ENCODE data around the gene PREX1. TPM values are rescaled to one million over a fixed set of nuclear protein-coding genes. Genes with fewer than 3 reads are reported as not detected.

The PREX1 gene
- total and polyA plus RNA-seq, 10 donors = 36.7 to 279 (median 157) TPM

- no peak overlapping the region for H3K27ac ChIP-seq
- no peaks in the 10 kb centered on the region for H3K27me3 ChIP-seq (replicated peaks in 1 of 7)
- H3K9me3 ChIP-seq = no peaks in the 10 kb centered on the region
- intact Hi-C loops (cut with DNase I; ENCODE audit: low total_unique reads) = no loop called here
- no peak overlapping the region for H3K4me3 ChIP-seq
- no peaks in the 10 kb centered on the region for H3K36me3 ChIP-seq
- WGBS, 5 donors = 71 to 85% (median 80%) methylated on average over 5 of the region's 5 CpGs
- TF ChIP-seq CTCF (IDR thresholded peaks at IDR 0.05 in 8 of 11, conservative IDR thresholded peaks at IDR 0.05 in 3 of 11) (no peak), POLR2AphosphoS5 (IDR thresholded peaks at IDR 0.05) (no peak), POLR2A (IDR thresholded peaks at IDR 0.05) (no peak)
- DNase-seq = no peak
- H3K4me1 ChIP-seq = peaks cover 0 to 67% (median 31%) of the 10 kb centered on the region in 6 donors
These were observed 36.5 kb upstream of the PREX1 start for GRCh38 chr20:48864254-48864653.

- TF ChIP-seq POLR2AphosphoS5 (IDR thresholded peaks at IDR 0.05) = no peak
- 50 to 73% (median 59%) methylated on average over 1 of the region's 1 CpG for WGBS, 5 donors
- no peak overlapping the region for H3K27ac ChIP-seq
- H3K9me3 ChIP-seq = no peaks in the 10 kb centered on the region
- H3K4me1 ChIP-seq = peaks cover 0 to 84% (median 31%) of the 10 kb centered on the region in 6 donors
- no peak for DNase-seq
- intact Hi-C loops (cut with DNase I; ENCODE audit: low total_unique reads) = no loop called here
- no peak overlapping the region for H3K4me3 ChIP-seq
- H3K36me3 ChIP-seq = no peaks in the 10 kb centered on the region
- H3K27me3 ChIP-seq (replicated peaks in 1 of 7) = no peaks in the 10 kb centered on the region
These were observed 34.5 kb upstream of the PREX1 start for GRCh38 chr20:48862279-48862678.

GRCh38 chr20:48861444-48861843 lies 33.6 kb upstream of the PREX1 start:
- 78 to 95% (median 90%) methylated on average over 2 of the region's 2 CpGs for WGBS, 5 donors
- no peak for DNase-seq
- Histone ChIP-seq H3K36me3 (no peaks in the 10 kb centered on the region), H3K4me3 (no peak overlapping the region), H3K27me3 (replicated peaks in 1 of 7) (no peaks in the 10 kb centered on the region), H3K4me1 (peaks cover 0 to 84% (median 36%) of the 10 kb centered on the region in 6 donors), H3K9me3 (no peaks in the 10 kb centered on the region), H3K27ac (no peak overlapping the region)
- intact Hi-C loops (cut with DNase I; ENCODE audit: low total_unique reads) = no loop called here
- no peak for TF ChIP-seq CTCF (IDR thresholded peaks at IDR 0.05 in 8 of 11, conservative IDR thresholded peaks at IDR 0.05 in 3 of 11)

GRCh38 chr20:48858075-48858790 lies 30.4 kb upstream of the PREX1 start:
- 56 to 68% (median 62%) methylated on average over 6 of the region's 6 CpGs for WGBS, 5 donors
- TF ChIP-seq POLR2AphosphoS5 (IDR thresholded peaks at IDR 0.05) (peak in 1 of 3 donors; percentile 12), POLR2A (IDR thresholded peaks at IDR 0.05) (no peak)
- Histone ChIP-seq H3K27me3 (replicated peaks in 1 of 7) (no peaks in the 10 kb centered on the region), H3K27ac (peak overlapping the region in 5 of 8 donors; percentile 32 to 60 (median 50)), H3K4me3 (no peak overlapping the region), H3K9me3 (no peaks in the 10 kb centered on the region), H3K4me1 (peaks cover 0 to 73% (median 35%) of the 10 kb centered on the region in 6 donors), H3K36me3 (no peaks in the 10 kb centered on the region)
- intact Hi-C loops (cut with DNase I; ENCODE audit: low total_unique reads) = no loop called here
- no peak for DNase-seq

GRCh38 chr20:48856130-48856529 lies 28.3 kb upstream of the PREX1 start:
- no peak for DNase-seq
- Histone ChIP-seq H3K27ac (peak overlapping the region in 1 of 8 donors; percentile 60), H3K4me1 (peaks cover 0 to 58% (median 22%) of the 10 kb centered on the region in 6 donors), H3K9me3 (peaks cover 0 to 2% (median 0%) of the 10 kb centered on the region in 8 donors), H3K27me3 (replicated peaks in 1 of 7) (no peaks in the 10 kb centered on the region), H3K36me3 (no peaks in the 10 kb centered on the region), H3K4me3 (no peak overlapping the region)
- intact Hi-C loops (cut with DNase I; ENCODE audit: low total_unique reads) = no loop called here
- WGBS, 5 donors = 77 to 90% (median 85%) methylated on average over 5 of the region's 5 CpGs
- TF ChIP-seq POLR2AphosphoS5 (IDR thresholded peaks at IDR 0.05) (no peak), CTCF (IDR thresholded peaks at IDR 0.05 in 8 of 11, conservative IDR thresholded peaks at IDR 0.05 in 3 of 11) (no peak), POLR2A (IDR thresholded peaks at IDR 0.05) (no peak)

Data from spleen (tissue), 11 donors.